Neural crest cell (in vitro differentiated cells): ENCODE results near the gene NHEJ1. TPM values are rescaled to one million over a fixed set of nuclear protein-coding genes. Genes with fewer than 3 reads are reported as not detected.

Source experiments
- DNase-seq: peaks from one replicate; pipeline ENCODE4 v3.0.0; 2021; ENCODE audit warnings: low read depth, mixed read lengths, low spot score
- H3K27ac Mint-ChIP-seq: one replicate; pipeline ENCODE4 v1.8.0; 2021; ENCODE audit warnings: mild to moderate bottlenecking, mixed read lengths; ENCODE audit not compliant: unreplicated experiment
- H3K27me3 Mint-ChIP-seq: 2 replicates; pipeline ENCODE4 v1.8.0; 2021; ENCODE audit warnings: low read depth, mild to moderate bottlenecking, mixed read lengths
- H3K36me3 Mint-ChIP-seq: 2 replicates; pipeline ENCODE4 v1.8.0; 2021; ENCODE audit warnings: low read depth, mild to moderate bottlenecking, mixed read lengths
- H3K4me1 Mint-ChIP-seq: 2 replicates; pipeline ENCODE4 v1.8.0; 2021; ENCODE audit warnings: mixed read lengths
- H3K4me3 Mint-ChIP-seq: one replicate; pipeline ENCODE4 v1.8.0; 2021; ENCODE audit warnings: mild to moderate bottlenecking, mixed read lengths
- H3K9me3 Mint-ChIP-seq: 2 replicates; pipeline ENCODE4 v1.8.0; 2021; ENCODE audit warnings: mixed read lengths
- long read RNA-seq: library from polyadenylated mRNA; unstranded; transcript quantifications from one replicate; pipeline ENCODE4 v2.0.0, GENCODE V29; 2020
- total RNA-seq: library from RNA; stranded (reverse); gene quantifications from 2 replicates; pipeline ENCODE4 v1.2.1, GENCODE V29; 2021
- TF ChIP-seq, protein P1 (sequence below): fragments of 200-600 bp; sonication (generic); conservative IDR thresholded peaks from 2 replicates; pipeline ENCODE4 v1.5.0; 2021; ENCODE audit warnings: antibody characterized with exemption, mild to moderate bottlenecking

The NHEJ1 gene, protein sequence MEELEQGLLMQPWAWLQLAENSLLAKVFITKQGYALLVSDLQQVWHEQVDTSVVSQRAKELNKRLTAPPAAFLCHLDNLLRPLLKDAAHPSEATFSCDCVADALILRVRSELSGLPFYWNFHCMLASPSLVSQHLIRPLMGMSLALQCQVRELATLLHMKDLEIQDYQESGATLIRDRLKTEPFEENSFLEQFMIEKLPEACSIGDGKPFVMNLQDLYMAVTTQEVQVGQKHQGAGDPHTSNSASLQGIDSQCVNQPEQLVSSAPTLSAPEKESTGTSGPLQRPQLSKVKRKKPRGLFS
- total RNA-seq, result 23.5 and 26.8 TPM in 2 replicates
- long read RNA-seq, transcript NHEJ1-201 (8 exons, 2,094 nt), result major isoform, 67 of 88 reads
- long read RNA-seq, partial matches to known transcripts, result 2 of 88 reads
- long read RNA-seq, other reads (novel, unspliced or antisense), result 18 of 88 reads

DNA sequence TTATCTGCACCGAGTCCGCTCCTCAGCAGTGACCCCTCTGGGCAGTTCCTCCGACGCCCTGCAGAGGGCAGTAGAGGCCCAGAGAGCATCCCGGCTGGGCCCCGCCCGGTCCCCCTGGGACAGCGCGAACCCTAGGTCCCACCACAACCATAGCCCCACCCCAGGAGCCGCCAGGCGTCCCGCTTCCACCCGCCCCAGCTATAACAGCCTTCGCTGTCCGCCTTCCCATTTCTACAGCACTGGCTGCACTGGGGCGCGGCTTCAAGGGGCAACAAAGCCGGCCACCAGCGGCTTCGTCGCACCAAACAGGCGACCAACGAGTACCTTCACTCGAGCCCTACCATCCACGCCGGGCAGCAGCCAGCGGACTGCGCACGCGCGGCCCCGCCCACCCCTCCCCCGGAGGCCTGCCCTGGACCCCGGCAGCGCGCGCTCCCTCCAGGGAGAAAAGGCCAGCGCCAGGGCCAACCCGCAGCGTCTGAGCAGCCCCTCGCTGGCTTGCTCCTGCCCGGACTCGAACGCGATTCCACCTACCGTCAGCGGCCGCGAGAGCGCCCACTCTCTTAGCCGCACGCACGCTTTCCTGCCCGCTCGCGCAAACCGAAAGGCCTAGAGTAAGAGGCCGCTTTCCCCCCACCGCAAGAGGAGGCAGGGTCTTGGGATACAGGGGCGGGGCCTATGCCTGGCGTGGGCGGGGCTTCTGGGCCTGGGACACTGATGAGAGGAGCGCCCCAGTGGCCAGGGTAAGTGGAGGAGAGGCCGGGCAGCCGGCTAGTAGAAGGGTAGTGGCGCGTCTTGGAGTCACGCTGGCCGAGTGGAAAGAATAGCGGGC is at the start of gene NHEJ1:
NHEJ1 (minus strand) TSS at position 630 of the 832 bp plus-strand sequence. CDS start 2,453 bp downstream, outside the sequence.
- TF ChIP-seq, protein P1, sequence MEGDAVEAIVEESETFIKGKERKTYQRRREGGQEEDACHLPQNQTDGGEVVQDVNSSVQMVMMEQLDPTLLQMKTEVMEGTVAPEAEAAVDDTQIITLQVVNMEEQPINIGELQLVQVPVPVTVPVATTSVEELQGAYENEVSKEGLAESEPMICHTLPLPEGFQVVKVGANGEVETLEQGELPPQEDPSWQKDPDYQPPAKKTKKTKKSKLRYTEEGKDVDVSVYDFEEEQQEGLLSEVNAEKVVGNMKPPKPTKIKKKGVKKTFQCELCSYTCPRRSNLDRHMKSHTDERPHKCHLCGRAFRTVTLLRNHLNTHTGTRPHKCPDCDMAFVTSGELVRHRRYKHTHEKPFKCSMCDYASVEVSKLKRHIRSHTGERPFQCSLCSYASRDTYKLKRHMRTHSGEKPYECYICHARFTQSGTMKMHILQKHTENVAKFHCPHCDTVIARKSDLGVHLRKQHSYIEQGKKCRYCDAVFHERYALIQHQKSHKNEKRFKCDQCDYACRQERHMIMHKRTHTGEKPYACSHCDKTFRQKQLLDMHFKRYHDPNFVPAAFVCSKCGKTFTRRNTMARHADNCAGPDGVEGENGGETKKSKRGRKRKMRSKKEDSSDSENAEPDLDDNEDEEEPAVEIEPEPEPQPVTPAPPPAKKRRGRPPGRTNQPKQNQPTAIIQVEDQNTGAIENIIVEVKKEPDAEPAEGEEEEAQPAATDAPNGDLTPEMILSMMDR, result peak; percentile 100
- Mint-ChIP-seq H3K4me3 (peak within 1 kb of the TSS; percentile 95), H3K36me3 (no peaks in the 10 kb centered on the region), H3K27me3 (no peaks in the 10 kb centered on the region), H3K4me1 (peaks cover 17% of the 10 kb centered on the region), H3K27ac (peak within 1 kb of the TSS; percentile 98), H3K9me3 (no peaks in the 10 kb centered on the region)
- DNase-seq, result peak; percentile 95

DNA sequence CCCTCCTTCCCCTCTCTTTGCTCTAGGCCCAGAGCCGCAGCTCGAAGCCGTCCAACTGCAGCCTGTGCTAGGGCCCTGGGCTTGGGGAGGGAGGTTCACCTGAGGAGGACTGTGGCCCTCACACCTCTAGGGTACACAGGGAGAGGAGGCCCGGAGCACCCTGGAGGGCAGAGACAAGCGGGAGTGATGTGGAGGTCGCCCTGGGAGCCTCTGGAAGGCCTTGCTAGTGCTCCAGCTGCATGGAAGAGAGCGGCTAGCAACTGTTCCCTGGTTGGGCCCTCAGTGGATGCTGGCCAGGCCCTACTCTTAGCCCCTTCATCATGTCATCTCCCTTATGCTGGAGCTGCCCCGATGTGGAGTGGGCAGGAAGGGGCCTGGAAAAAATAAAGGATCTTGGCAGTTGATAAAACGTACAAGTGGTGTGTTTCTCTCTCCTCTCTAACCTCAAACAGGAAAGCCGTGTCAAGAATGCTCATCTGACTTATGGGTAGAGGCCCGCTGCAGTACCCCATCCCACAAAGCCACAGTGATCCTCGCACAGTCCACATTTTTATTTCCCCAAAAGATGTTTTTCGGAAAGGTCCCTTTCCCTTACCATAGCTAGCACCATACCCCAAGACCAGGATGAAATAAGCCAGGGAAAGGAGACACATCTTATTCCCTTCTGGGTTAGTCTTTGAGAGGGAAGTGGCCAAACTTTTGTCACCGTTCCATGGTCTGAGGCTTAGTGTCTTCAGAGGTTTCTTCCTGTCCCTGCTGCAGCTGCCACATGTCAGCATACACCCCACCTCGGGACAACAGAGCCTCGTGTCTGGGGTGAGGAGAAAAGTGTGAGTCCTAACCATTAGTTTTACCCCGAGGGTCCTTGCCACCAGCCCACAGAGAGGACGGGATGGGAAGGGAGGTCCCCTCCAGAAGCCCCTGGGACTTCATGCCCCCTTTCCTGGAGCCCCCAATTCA is 48.9 kb upstream of the NHEJ1 start:
- H3K9me3 Mint-ChIP-seq, result peaks cover under 1% of the 10 kb centered on the region
- H3K36me3 Mint-ChIP-seq, result peaks cover 4% of the 10 kb centered on the region
- H3K27ac Mint-ChIP-seq, result peak overlapping the region; percentile 92
- H3K27me3 Mint-ChIP-seq, result peaks cover 3% of the 10 kb centered on the region
- TF ChIP-seq, protein P1, result no peak
- peak overlapping the region; percentile 80 for H3K4me3 Mint-ChIP-seq
- DNase-seq, result no peak
- peaks cover 21% of the 10 kb centered on the region for H3K4me1 Mint-ChIP-seq

DNA sequence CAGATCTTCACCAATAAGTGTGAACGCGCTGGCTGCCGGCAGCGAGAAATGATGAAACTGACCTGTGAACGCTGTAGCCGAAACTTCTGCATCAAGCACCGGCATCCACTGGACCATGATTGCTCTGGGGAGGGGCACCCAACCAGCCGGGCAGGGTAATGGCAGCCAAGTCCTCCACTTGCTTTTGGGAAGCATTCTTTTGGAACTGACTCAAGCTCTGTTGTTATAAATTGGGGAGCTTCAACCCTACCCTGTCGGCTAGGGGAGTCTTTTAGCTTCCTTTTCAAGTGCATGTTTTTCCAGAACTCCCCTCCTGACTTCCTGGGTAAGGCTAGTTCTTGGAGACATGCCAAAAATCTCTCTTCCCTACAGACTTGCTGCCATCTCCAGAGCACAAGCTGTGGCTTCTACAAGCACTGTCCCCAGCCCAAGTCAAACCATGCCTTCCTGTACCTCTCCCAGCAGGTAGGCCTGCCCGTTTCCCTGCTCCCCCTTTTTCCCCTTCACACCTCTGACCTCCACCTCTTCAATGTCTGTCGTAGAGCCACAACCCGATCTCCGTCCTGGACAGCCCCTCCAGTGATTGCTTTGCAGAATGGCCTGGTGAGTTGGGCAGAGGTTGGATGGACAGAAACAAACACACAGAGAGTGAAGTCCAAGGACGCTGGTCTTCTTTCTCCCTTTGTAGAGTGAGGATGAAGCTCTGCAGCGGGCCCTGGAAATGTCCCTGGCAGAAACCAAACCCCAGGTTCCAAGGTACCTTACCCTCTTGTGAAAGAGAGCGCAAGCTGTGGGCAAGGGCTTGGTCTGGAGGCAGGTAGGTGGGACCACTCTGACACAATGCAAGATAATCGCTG is 47.5 kb upstream of the NHEJ1 start:
- TF ChIP-seq, protein P1, result no peak
- Mint-ChIP-seq H3K4me1 (peaks cover 21% of the 10 kb centered on the region), H3K27me3 (peaks cover 3% of the 10 kb centered on the region), H3K27ac (peak overlapping the region; percentile 92), H3K4me3 (peak overlapping the region; percentile 92), H3K9me3 (peaks cover 2% of the 10 kb centered on the region), H3K36me3 (peaks cover 4% of the 10 kb centered on the region)
- DNase-seq, result no peak

DNA sequence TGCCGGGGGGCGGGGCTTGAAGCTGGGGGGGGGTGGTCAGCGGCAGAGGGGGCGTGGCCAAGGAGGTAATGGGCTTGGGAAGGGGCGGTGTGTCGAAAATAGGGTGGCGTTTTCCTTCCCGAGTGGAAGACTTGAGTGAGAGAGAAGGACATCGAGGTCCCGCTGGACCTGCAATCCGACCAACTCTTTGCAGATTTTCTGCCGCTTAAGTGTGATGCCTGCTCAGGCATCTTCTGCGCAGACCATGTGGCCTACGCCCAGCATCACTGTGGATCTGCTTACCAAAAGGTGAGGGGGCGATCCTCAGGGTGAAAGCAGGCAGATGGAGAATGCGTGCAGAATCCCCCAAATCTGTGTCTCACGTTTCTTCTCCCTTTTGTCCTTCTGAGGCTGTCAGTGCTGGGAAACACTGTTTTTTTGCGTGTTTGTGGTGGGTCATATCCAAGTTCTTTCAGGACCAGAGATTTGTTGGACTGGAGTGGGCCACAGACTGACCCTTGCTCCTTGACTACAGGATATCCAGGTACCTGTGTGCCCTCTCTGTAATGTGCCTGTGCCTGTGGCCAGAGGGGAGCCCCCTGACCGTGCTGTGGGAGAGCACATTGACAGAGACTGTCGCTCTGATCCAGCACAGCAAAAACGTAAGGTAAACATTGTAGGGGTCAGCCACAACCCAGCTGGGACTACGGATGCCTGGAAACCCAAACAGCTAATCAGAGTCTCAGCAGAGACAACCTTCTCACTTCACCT is 46.7 kb upstream of the NHEJ1 start:
- H3K4me3 Mint-ChIP-seq, result peak overlapping the region; percentile 92
- DNase-seq, result no peak
- peaks cover 3% of the 10 kb centered on the region for H3K27me3 Mint-ChIP-seq
- TF ChIP-seq, protein P1, result no peak
- H3K4me1 Mint-ChIP-seq, result peaks cover 21% of the 10 kb centered on the region
- H3K9me3 Mint-ChIP-seq, result peaks cover 2% of the 10 kb centered on the region
- peak overlapping the region; percentile 64 for H3K27ac Mint-ChIP-seq
- H3K36me3 Mint-ChIP-seq, result peaks cover 4% of the 10 kb centered on the region
